Putamen (tissue), 1 donor: ENCODE measurements around the gene FBXO28.
A peak's percentile ranks its signal among the peaks of the same experiment; 100 is the strongest.
"Not testable (repeated sequence)": the region's sequence is repeated elsewhere in the genome, so short reads cannot be mapped to it uniquely, and the experiment has no call there.

Experiments
- DNase-seq: peaks from one replicate; pipeline ENCODE4 v3.0.0-alpha.2; 2016; ENCODE audit warnings: low spot score

The FBXO28 gene

DNA sequence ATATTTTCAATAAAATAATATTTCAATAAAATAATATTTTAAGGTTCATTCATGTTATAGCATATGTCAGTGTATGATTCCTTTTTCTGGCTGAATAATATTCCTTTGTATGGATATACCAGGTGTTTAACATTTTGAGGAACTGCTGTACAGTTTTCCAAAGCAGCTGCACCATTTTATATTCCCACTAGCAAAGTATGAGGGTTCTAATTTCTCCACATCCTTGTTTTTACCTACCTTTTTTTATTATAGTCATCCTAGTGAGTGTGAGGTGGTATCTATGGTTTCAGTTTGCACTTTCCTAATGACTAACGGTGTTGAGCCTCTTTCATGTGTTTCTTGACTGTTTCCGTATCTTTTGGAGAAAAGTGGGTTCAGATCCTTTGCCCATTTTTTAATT is 74.4 kb downstream of the FBXO28 start:
- no peak for DNase-seq

DNA sequence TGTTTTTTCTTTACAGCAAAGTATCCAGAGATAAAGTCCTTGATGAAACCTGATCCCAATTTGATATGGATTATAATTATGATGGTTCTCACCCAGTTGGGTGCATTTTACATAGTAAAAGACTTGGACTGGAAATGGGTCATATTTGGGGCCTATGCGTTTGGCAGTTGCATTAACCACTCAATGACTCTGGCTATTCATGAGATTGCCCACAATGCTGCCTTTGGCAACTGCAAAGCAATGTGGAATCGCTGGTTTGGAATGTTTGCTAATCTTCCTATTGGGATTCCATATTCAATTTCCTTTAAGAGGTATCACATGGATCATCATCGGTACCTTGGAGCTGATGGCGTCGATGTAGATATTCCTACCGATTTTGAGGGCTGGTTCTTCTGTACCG is 75.7 kb downstream of the FBXO28 start:
- no peak for DNase-seq

DNA sequence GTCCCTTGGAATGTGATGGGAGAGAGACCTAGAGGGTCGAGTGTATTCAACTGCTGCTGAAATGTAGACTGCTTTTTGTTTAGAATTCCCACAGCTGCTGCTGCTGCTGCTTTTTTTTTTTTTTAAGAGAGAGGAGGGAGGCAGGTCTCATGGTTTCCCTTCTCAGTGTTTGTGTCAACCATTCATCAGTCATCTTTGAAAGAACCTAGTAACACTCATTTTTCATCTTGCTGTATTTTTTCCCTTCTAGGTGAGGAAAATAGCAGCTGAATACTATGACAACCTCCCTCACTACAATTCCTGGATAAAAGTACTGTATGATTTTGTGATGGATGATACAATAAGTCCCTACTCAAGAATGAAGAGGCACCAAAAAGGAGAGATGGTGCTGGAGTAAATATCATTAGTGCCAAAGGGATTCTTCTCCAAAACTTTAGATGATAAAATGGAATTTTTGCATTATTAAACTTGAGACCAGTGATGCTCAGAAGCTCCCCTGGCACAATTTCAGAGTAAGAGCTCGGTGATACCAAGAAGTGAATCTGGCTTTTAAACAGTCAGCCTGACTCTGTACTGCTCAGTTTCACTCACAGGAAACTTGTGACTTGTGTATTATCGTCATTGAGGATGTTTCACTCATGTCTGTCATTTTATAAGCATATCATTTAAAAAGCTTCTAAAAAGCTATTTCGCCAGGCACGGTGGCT is 78.3 kb downstream of the FBXO28 start:
- no peak for DNase-seq

DNA sequence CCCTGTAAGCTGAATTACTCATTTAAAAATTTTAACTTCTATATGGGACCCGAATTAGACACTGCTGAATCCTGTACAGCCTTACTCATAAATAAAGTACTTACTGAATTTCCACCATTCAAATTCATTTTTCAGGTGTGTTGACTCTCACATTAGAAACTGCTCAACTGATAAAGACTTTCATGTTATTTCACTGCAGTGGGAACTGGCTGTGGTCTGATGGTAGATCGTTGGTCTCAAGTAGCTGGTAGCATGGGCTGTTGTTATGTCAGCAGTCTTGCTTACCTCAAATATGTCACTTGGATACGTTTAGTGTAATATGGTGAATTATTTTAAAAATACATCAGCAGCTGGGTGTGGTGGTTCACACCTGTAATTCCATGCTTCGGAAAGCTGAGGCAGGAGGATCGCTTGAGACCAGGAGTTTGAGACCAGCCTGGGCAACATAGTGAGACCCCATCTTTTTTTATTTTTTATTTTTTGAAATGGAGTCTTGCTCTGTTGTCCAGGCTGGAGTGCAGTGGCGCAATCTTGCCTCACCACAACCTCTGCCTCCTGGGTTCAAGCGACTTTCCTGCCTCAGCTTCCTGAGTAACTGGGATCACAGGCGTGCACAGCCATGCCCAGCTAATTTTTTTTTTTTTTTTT is 79.5 kb downstream of the FBXO28 start:
- DNase-seq, result no peak

DNA sequence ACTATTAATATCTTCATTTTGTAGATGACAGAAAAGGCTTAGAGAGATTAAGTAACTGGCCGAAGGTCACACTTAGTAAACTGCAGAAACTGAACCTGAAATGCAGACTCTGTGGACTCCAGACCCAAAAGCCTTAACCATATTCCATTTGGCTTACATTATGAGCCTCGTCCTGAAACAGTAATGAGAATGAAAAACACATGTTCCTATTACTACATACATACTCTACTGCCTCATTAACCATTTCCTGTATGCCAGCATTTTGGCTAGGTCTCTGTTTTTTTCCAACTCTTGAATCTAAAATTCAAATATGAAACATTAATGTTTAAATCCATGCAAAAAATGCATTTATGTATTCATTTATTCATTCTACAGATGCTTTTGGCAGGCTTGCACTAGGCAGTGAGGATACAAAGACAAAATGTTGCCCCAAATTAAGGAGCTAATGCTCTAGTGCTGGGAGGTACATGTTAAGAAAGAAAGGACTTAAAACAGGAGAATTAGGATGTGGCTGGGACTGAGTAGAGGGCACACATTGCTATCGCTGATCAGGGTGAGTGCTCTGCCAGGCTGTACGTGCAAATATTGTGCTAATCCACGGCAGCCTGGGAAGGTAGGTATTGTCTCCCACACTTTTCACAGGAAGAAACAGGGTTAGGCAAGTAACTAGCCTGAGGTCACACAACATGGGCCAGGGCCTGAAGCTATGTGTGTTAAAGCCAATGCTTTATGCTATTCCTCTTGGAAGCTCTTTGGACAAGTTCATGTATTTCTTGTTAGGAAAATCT is 83.1 kb downstream of the FBXO28 start:
- no peak for DNase-seq

DNA sequence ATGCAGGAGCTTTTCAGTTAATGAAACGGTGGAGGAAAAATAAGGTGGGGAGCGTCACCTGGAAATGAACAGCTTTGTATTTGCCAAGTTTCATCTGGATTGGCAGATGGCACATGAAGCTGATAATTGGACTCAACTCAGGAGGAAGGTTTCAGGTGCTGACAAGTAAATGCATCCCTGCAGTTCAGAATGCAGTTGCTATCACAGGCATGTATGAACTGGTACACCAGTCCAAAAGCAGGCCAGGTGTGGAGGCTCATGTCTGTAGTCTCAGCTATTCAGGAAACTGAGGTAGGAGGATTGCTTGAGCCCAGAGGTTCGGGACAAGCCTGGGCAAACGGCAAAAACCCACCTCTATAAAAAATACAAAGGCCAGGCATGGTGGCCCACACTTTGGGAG is 84.7 kb downstream of the FBXO28 start:
- no peak for DNase-seq

DNA sequence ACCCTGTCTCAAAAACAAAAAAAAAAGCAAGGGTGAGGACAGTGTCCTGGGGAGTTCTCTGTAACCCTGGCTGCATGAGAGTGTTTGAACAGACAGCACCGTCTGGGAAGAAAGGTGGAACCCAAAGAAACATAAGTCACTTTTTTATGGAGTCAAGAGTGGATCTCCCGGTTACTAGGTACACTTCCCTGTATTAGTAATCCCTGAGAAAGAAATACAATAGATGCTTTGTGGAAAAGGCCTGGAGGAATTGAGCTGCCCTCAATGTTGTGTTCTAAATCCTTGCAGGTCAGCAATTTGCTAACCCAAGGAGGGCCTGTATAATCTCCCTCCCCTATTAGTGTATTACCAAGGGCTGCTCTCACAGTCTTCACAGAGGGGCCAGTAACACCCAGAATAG is 85.8 kb downstream of the FBXO28 start:
- no peak for DNase-seq

DNA sequence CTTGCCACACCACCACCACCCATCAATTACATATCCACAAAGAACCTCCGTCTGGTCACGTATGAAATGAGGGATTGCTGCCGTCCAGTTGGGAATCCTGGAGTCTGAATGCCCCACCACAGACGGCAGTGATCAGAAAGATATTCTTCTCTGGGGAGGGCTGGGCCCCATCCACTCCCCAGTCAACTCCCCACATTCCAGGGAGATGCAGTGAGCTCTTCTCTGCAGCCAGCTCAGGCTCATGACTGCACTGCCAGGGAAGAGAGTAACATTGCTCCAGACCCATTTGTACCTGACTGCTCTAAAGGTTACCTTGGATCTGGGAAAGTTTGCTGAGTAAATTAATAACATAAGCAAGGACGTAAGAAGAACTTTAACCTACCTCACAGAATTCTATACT is 87.5 kb downstream of the FBXO28 start:
- no peak for DNase-seq

DNA sequence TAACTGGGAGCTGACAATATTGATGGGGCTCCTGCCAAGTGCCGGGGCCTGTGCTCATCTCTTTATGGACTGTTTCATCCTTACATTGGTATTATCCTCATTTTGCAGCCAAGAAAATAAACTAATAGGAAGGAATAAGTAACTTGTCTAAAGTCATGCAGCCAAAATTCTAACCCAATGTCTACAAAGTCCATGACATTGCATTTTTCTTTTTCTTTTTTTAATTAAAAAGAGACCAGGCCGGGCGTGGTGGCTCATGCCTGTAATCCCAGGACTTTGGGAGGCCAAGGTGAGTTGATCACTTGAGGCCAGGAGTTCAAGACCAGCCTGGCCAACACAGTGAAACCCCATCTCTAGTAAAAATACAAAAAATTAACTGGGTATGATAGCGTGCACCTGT is 87.9 kb downstream of the FBXO28 start:
- no peak for DNase-seq

DNA sequence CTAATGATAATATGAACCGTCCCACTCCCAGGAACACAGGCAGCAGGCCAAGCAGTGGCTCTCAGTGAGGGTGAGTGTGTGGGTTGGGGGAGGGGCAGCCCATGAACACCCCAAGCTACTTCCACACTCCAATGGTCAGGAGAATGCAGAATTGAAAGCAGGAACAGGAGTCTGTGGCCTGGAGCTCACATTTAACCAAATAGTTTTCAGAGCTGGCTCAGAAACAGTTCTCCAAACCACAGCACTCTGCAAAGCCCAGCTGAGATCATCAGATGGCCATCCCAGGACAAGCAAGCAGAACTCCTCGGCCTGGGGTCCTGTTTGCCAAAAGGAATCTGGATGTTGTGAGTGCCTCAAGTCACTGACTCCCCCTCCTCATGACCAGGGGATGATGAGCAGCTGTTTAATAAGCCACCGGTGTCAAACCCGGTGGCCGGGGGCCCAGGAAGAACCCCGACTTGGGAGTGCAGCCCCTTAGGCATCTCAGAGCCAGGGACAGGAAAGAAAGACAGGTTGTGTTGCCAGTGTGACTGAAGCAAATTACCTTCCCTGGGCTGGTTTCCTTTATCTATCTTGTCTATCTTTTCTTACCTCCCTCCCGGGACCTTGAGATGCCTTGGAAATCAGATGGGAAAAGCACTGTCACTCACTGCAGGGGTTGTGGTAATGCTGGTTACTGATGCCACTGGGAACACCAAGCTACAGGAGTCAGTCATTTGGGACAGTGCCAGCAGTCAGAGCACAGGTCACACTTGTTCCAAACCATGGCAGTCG is 89.5 kb downstream of the FBXO28 start:
- DNase-seq, result peak; percentile 52

DNA sequence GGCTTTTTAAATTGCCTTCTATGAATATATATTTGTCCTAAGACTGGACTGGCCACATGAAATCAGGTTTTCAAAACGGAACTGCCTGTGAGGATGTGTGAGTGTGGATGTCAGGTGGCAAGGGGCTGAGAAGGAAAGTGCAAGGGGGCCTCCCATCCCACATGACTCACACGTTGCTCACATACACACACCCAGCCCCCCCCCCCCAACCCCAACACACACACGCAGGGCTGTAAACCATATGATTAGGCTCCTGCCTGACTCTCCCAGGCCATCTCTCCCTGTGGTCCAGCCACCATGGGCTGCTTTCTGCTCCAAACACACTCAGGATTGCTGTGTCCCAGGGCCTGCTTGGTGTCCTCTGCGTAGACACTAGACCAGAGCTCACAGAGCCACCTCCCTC is 91.5 kb downstream of the FBXO28 start:
- no peak for DNase-seq

DNA sequence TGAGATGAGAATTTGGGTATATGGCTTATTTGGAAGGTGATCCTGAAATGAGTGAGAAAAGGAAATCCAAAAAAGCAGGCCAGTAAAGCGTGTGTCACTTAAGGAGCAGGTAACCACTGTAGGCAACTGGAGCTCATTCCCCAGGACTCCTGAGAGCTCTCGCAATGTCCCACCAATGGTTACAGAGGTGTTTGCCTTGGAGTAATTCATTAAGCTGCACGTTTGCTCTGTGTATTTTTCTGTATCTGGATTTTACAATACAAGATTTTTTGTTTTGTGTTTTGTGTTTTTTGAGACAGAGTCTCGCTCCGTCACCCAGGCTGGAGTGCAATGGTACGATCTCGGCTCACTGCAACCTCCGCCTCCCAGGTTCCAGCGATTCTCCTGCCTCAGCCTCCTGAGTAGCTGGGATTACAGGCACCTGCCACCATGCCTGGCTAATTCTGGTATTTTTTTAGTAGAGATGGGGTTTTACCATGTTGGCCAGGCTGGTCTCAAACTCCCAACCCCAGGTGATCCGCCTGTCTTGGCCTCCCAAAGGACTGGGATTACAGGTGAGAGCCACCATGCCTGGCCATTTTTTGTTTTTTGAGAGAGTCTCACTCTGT is 92.1 kb downstream of the FBXO28 start:
- DNase-seq, result not testable (repeated sequence)

DNA sequence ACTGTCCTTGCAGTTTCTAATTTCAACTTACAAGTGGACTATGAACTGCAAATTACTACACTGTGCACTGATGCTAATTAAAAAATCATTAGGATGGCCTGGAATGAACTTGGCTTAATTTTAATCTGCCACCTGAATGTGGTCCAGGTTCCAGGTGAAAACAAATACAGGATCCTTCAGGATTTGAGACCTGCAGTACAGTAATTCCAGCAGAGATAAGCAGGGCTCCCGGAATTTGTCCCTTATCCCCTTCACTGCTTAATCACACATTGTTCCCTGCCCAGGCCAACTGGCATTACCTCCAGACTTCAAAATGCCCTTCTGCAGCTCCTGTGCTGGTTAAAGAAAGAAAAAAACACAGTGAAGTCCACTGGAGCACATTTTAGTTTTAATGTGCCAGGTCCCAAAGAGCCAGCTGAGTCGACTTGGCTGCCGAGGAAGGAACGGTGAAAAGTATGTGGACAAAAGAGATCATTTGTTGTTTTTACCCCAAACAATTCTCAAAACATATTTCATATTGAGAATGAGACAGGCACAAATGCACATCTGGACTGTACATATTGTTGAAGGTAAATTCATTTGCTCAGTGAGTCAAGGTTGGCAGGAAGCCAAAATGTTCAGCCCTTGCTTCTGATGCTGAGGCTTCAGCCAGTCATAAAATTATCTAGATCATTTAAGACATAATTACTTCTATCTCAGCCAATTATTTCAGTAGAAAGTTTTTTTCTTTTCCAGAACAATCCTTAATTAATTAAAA is 97.5 kb downstream of the FBXO28 start:
- no peak for DNase-seq
